HG02938 (cell line): ENCODE results near the gene ANGPT4.
"Not testable (repeated sequence)": the region's sequence is repeated elsewhere in the genome, so short reads cannot be mapped to it uniquely, and the experiment has no call there.

Source experiments
- ATAC-seq: cut with Tn5 transposase; IDR thresholded peaks from one replicate; pipeline ENCODE4 v1.9.1; 2021; ENCODE audit warnings: mild to moderate bottlenecking, moderate library complexity; ENCODE audit not compliant: unreplicated experiment

Gene ANGPT4

GRCh38 chr20:877814-878213, 38.3 kb downstream of the ANGPT4 start:
- no peak for ATAC-seq

- ATAC-seq: no peak
Observed at GRCh38 chr20:875115-875514, 41.0 kb downstream of the ANGPT4 start.

GRCh38 chr20:873875-874607, 42.1 kb downstream of the ANGPT4 start:
- no peak for ATAC-seq

- no peak for ATAC-seq
Observed at GRCh38 chr20:872855-873520, 43.1 kb downstream of the ANGPT4 start.

- no peak for ATAC-seq
Observed at GRCh38 chr20:871948-872347, 44.2 kb downstream of the ANGPT4 start.

GRCh38 chr20:871436-871835, 44.7 kb downstream of the ANGPT4 start:
- ATAC-seq: no peak

GRCh38 chr20:870758-871157, 45.4 kb downstream of the ANGPT4 start:
- ATAC-seq: no peak

GRCh38 chr20:869606-870005, 46.5 kb downstream of the ANGPT4 start:
- no peak for ATAC-seq

- ATAC-seq: no peak
Observed at GRCh38 chr20:868279-868678, 47.9 kb downstream of the ANGPT4 start.

- ATAC-seq: no peak
Observed at GRCh38 chr20:865440-865839, 50.7 kb downstream of the ANGPT4 start.

- ATAC-seq: no peak
Observed at GRCh38 chr20:860891-861290, 55.2 kb downstream of the ANGPT4 start.

- ATAC-seq: no peak
Observed at GRCh38 chr20:859751-860231, 56.3 kb downstream of the ANGPT4 start.

GRCh38 chr20:858011-858410, 58.1 kb downstream of the ANGPT4 start:
- no peak for ATAC-seq

- ATAC-seq: no peak
Observed at GRCh38 chr20:856361-856775, 59.8 kb downstream of the ANGPT4 start.

- no peak for ATAC-seq
Observed at GRCh38 chr20:855466-856360, 60.4 kb downstream of the ANGPT4 start.

- ATAC-seq: no peak
Observed at GRCh38 chr20:854601-855000, 61.5 kb downstream of the ANGPT4 start.

GRCh38 chr20:853406-853996, 62.6 kb downstream of the ANGPT4 start:
- no peak for ATAC-seq

- not testable (repeated sequence) for ATAC-seq
Observed at GRCh38 chr20:848731-849130, 67.4 kb downstream of the ANGPT4 start.

- no peak for ATAC-seq
Observed at GRCh38 chr20:848193-848592, 67.9 kb downstream of the ANGPT4 start.

GRCh38 chr20:846894-847278, 69.2 kb downstream of the ANGPT4 start:
- ATAC-seq: no peak
